ENCODE measurements around the gene PTPRM. TPM values are rescaled to one million over a fixed set of nuclear protein-coding genes. Genes with fewer than 3 reads are reported as not detected.

The PTPRM gene
- total and polyA plus RNA-seq, 2 of the 8 experiments (the other 6 are each of a cell fraction or from before 2014, with no cell fraction given), result 4.1 to 7.0 TPM

DNA sequence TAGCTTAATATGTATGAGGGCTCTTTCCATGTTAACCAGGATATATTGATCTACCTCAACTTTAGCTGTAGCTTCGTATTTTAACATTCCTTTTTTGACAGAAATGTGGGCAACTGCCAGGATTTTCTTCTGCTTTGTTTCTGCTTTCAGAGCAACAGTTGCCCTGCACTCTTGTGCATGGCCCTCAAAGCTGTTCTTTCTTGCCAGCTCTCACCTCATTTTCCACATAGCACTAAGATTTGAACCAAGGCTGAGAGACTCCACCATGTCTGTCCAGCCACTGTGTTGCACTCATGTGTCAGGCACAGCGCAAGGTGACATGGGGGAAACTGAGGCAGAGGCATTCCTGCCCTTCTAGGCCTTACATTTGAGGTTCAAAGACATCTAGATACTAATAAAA, 619.3 kb downstream of the PTPRM start:
- no peak for FAIRE-seq
- Histone ChIP-seq H3K4me2 (ENCODE audit: insufficient read depth in 1 of 2, low read depth in 2 of 2, low read length in 2 of 2) (no peak overlapping the region), H3K79me1 (ENCODE audit: low read depth, low read length) (no peaks in the 10 kb centered on the region), H3K27ac (ENCODE audit: low read depth, low read length) (no peak overlapping the region), H3K4me3 (ENCODE audit: extremely low read depth in 1 of 4, insufficient read depth in 2 of 4, low read depth in 3 of 4, low read length in 4 of 4) (no peak overlapping the region), H2BK5ac (ENCODE audit: low read depth, low read length) (no peak overlapping the region), H3K56ac (replicated peaks; ENCODE audit: insufficient read length, low read depth, low read length) (no peak overlapping the region), H3K79me2 (ENCODE audit: control insufficient read depth in 1 of 2, insufficient read depth in 2 of 2, low read length in 2 of 2) (no peaks in the 10 kb centered on the region), H3K23ac (ENCODE audit: insufficient read length) (no peak overlapping the region), H2BK12ac (ENCODE audit: low read depth, low read length) (no peak overlapping the region), H3K4me1 (replicated peaks in 1 of 4; ENCODE audit: control insufficient read depth in 3 of 4, insufficient read depth in 4 of 4, low read length in 3 of 4) (no peaks in the 10 kb centered on the region), H3K36me3 (ENCODE audit: control insufficient read depth in 2 of 4, insufficient read depth in 4 of 4, low read length in 3 of 4) (no peaks in the 10 kb centered on the region), H4K91ac (replicated peaks; ENCODE audit: insufficient read length, low read length) (no peak overlapping the region), H3K9ac (replicated peaks in 1 of 4; ENCODE audit: extremely low read depth in 1 of 4, low read depth in 3 of 4, low read length in 3 of 4) (no peak overlapping the region), H3K4ac (replicated peaks; ENCODE audit: insufficient read length, low read depth, low read length) (no peak overlapping the region), H2AFZ (ENCODE audit: low read length) (no peak overlapping the region), H3K18ac (ENCODE audit: extremely low read depth, low read length) (no peak overlapping the region), H3K14ac (ENCODE audit: insufficient read length) (no peak overlapping the region), H4K20me1 (replicated peaks in 1 of 2; ENCODE audit: control insufficient read depth in 1 of 2, insufficient read depth in 2 of 2, low read length in 2 of 2) (no peaks in the 10 kb centered on the region), H3K27me3 (replicated peaks in 1 of 4; ENCODE audit: control insufficient read depth in 3 of 4, extremely low read depth in 1 of 4, insufficient read depth in 3 of 4, low read length in 3 of 4) (no peaks in the 10 kb centered on the region; a peak in 1 of 7 replicates), H2BK20ac (ENCODE audit: low read length) (no peak overlapping the region), H4K5ac (ENCODE audit: insufficient read length, low read depth, low read length) (no peak overlapping the region), H3K9me3 (ENCODE audit: insufficient read depth in 2 of 2, low read depth in 1 of 2, low read length in 1 of 2) (no peaks in the 10 kb centered on the region), H2BK15ac (ENCODE audit: low read length) (no peak overlapping the region), H2BK120ac (replicated peaks; ENCODE audit: low read depth, low read length) (no peak overlapping the region), H4K8ac (ENCODE audit: extremely low read depth, insufficient read depth, low read length) (no peak overlapping the region; the same call in 1 of the 2 replicates), H2AK5ac (ENCODE audit: low read depth, low read length) (no peak overlapping the region), H3K23me2 (ENCODE audit: low read depth, low read length) (no peaks in the 10 kb centered on the region)
- 95% methylated on average over 2 of the region's 2 CpGs; no CpG with 5 or more reads in 1 of the 2 experiments for WGBS, 2 experiments (ENCODE audit: extremely low coverage in 1 of 2, insufficient coverage in 1 of 2, insufficient read length in 1 of 2, insufficient replicate concordance in 2 of 2, low coverage in 1 of 2, low lambda C conversion rate in 2 of 2, missing lambda C conversion rate in 1 of 2)
- POLR2A ChIA-PET (ENCODE audit: partially characterized antibody), result no interaction called here
- DNase-seq (ENCODE audit: low read depth in 1 of 2, low spot score in 2 of 2), result no peak
- CTCF ChIA-PET (ENCODE audit: partially characterized antibody), result interaction anchor here (0.6 to 0.7 kb wide), 2 partner anchors 10 to 31 kb away, joined by 3 read pairs; no protein-coding TSS in a partner anchor
- TF ChIP-seq ASH2L (IDR thresholded peaks at IDR 0.05; ENCODE audit: low read length) (no peak), BACH1 (IDR thresholded peaks at IDR 0.05; ENCODE audit: low read length) (no peak), TBP (IDR thresholded peaks at IDR 0.05; ENCODE audit: low read depth, low read length) (no peak)
